H1 (cell line): Measurements from ENCODE around the gene EIPR1. TPM values are rescaled to one million over a fixed set of nuclear protein-coding genes. Genes with fewer than 3 reads are reported as not detected.

Experiments
- CTCF ChIA-PET: fragments of 300-600 bp; sonication (Branson Sonifier 250); formaldehyde crosslinking; loops from one replicate; lab custom pipeline; 2021; ENCODE audit not compliant: partially characterized antibody; lab: Charles Lee
- POLR2A ChIA-PET: fragments of 300-600 bp; sonication (Branson Sonifier 250); formaldehyde crosslinking; loops from one replicate; lab custom pipeline; 2021; ENCODE audit warnings: inconsistent platforms; ENCODE audit not compliant: partially characterized antibody; lab: Charles Lee
- DNase-seq, 2 experiments: peaks; one replicate each; pipeline versions ENCODE4 v3.0.0 to v3.0.0-alpha.2; 2010 to 2022; ENCODE audit warnings: low spot score in 2 of 2, low read depth in 1 of 2, mixed read lengths in 1 of 2
- FAIRE-seq: peaks from 2 replicates; lab custom pipeline; 2011; peaks lifted over from hg19 to GRCh38; lab: Jason Lieb, UNC
- H2AFZ ChIP-seq: 2 replicates; pipeline ENCODE4 v1.8.1; 2012; ENCODE audit warnings: low read length, inconsistent platforms
- H2AK5ac ChIP-seq: 2 replicates; pipeline ENCODE4 v1.6.1; 2013; ENCODE audit warnings: low read depth, low read length
- H2BK120ac ChIP-seq: replicated peaks from 2 replicates; pipeline ENCODE3; 2013; ENCODE audit warnings: low read depth, low read length, inconsistent platforms
- H2BK12ac ChIP-seq: 2 replicates; pipeline ENCODE4 v1.6.1; 2013; ENCODE audit warnings: low read depth, low read length
- H2BK15ac ChIP-seq: 2 replicates; pipeline ENCODE4 v1.6.1; 2013; ENCODE audit warnings: low read length
- H2BK20ac ChIP-seq: 2 replicates; pipeline ENCODE4 v1.6.1; 2013; ENCODE audit warnings: low read length
- H2BK5ac ChIP-seq: 2 replicates; pipeline ENCODE4 v1.6.1; 2013; ENCODE audit warnings: low read depth, low read length
- H3K14ac ChIP-seq: 2 replicates; pipeline ENCODE4 v1.6.1; 2013; ENCODE audit warnings: inconsistent platforms; ENCODE audit not compliant: insufficient read length
- H3K18ac ChIP-seq: 2 replicates; pipeline ENCODE4 v1.6.1; 2013; ENCODE audit warnings: low read length; ENCODE audit errors: extremely low read depth
- H3K23ac ChIP-seq: 2 replicates; pipeline ENCODE4 v1.6.1; 2013; ENCODE audit warnings: inconsistent platforms; ENCODE audit not compliant: insufficient read length
- H3K23me2 ChIP-seq: 2 replicates; pipeline ENCODE4 v1.6.1; 2013; ENCODE audit warnings: low read depth, low read length
- H3K27ac ChIP-seq: 2 replicates; pipeline ENCODE4 v1.6.1; 2011; ENCODE audit warnings: low read depth, low read length, inconsistent platforms
- H3K27me3 ChIP-seq, 4 experiments: replicated peaks in 1 of 4; 1 replicate in 1 of 4; 2 replicates in 3 of 4; pipeline versions ENCODE4 v1.6.1 to v1.8.1; 2011 to 2013; ENCODE audit warnings: low read length in 3 of 4, mild to moderate bottlenecking in 3 of 4, inconsistent platforms in 2 of 4, mixed read lengths in 2 of 4, moderate library complexity in 1 of 4; ENCODE audit not compliant: control insufficient read depth in 3 of 4, insufficient read depth in 3 of 4; ENCODE audit errors: extremely low read depth in 1 of 4
- H3K36me3 ChIP-seq, 4 experiments: 2 replicates each; pipeline versions ENCODE4 v1.6.1 to v1.8.1; 2011 to 2013; ENCODE audit warnings: mild to moderate bottlenecking in 4 of 4, low read length in 3 of 4, moderate library complexity in 2 of 4, control low read depth in 1 of 4, inconsistent platforms in 1 of 4; ENCODE audit not compliant: insufficient read depth in 4 of 4, control insufficient read depth in 2 of 4
- H3K4ac ChIP-seq: replicated peaks from 2 replicates; pipeline ENCODE3; 2013; ENCODE audit warnings: low read length, low read depth, mixed read lengths, inconsistent platforms; ENCODE audit not compliant: insufficient read length
- H3K4me1 ChIP-seq, 4 experiments: replicated peaks in 1 of 4; 1 replicate in 1 of 4; 2 replicates in 3 of 4; pipeline versions ENCODE4 v1.6.1 to v1.8.1; 2011 to 2013; ENCODE audit warnings: low read length in 3 of 4, inconsistent platforms in 2 of 4, mixed read lengths in 1 of 4; ENCODE audit not compliant: insufficient read depth in 4 of 4, control insufficient read depth in 3 of 4
- H3K4me2 ChIP-seq, 2 experiments: 2 replicates each; pipeline versions ENCODE4 v1.6.1 to v1.8.1; 2011 to 2013; ENCODE audit warnings: low read depth in 2 of 2, low read length in 2 of 2, control low read depth in 1 of 2, inconsistent platforms in 1 of 2, mild to moderate bottlenecking in 1 of 2; ENCODE audit not compliant: insufficient read depth in 1 of 2
- H3K4me3 ChIP-seq, 4 experiments: fragments of 200-600, 300-600 bp in 1 of 4; sonication (generic), shearing (Covaris generic), sonication (Bioruptor Twin) in 1 of 4; 2 replicates each; pipeline versions ENCODE4 v1.5.1 to v1.8.1; 2011 to 2016; ENCODE audit warnings: low read length in 4 of 4, low read depth in 3 of 4, control low read depth in 2 of 4, inconsistent platforms in 2 of 4, mild to moderate bottlenecking in 2 of 4, mixed read lengths in 1 of 4, moderate library complexity in 1 of 4; ENCODE audit not compliant: insufficient read depth in 2 of 4; ENCODE audit errors: extremely low read depth in 1 of 4
- H3K56ac ChIP-seq: replicated peaks from 2 replicates; pipeline ENCODE3; 2013; ENCODE audit warnings: low read depth, mild to moderate bottlenecking, mixed read lengths, low read length, inconsistent platforms; ENCODE audit not compliant: insufficient read length
- H3K79me1 ChIP-seq: 2 replicates; pipeline ENCODE4 v1.6.1; 2013; ENCODE audit warnings: low read depth, low read length, control low read depth
- H3K79me2 ChIP-seq, 2 experiments: 2 replicates each; pipeline versions ENCODE4 v1.6.1 to v1.8.1; 2012 to 2013; ENCODE audit warnings: low read length in 2 of 2, mild to moderate bottlenecking in 2 of 2, inconsistent platforms in 1 of 2; ENCODE audit not compliant: insufficient read depth in 2 of 2, control insufficient read depth in 1 of 2
- H3K9ac ChIP-seq, 4 experiments: replicated peaks in 1 of 4; 1 replicate in 1 of 4; 2 replicates in 3 of 4; pipeline versions ENCODE4 v1.6.1 to v1.8.1; 2011 to 2013; ENCODE audit warnings: low read depth in 3 of 4, low read length in 3 of 4, control low read depth in 2 of 4, mild to moderate bottlenecking in 2 of 4, moderate library complexity in 2 of 4, inconsistent platforms in 1 of 4; ENCODE audit errors: extremely low read depth in 1 of 4
- H3K9me3 ChIP-seq, 2 experiments: 2 replicates each; pipeline versions ENCODE4 v1.6.1 to v1.8.1; 2012 to 2013; ENCODE audit warnings: mild to moderate bottlenecking in 2 of 2, moderate library complexity in 2 of 2, control low read depth in 1 of 2, inconsistent platforms in 1 of 2, low read depth in 1 of 2, low read length in 1 of 2, mixed read lengths in 1 of 2; ENCODE audit not compliant: insufficient read depth in 2 of 2
- H4K20me1 ChIP-seq, 2 experiments: replicated peaks in 1 of 2; 2 replicates each; pipeline versions ENCODE3 to v1.8.1; 2011 to 2013; ENCODE audit warnings: inconsistent platforms in 2 of 2, low read length in 2 of 2, mild to moderate bottlenecking in 1 of 2; ENCODE audit not compliant: insufficient read depth in 2 of 2, control insufficient read depth in 1 of 2
- H4K5ac ChIP-seq: 2 replicates; pipeline ENCODE4 v1.6.1; 2013; ENCODE audit warnings: low read length, low read depth, mixed read lengths, inconsistent platforms; ENCODE audit not compliant: insufficient read length
- H4K8ac ChIP-seq: 2 replicates; pipeline ENCODE4 v1.8.0; 2013; ENCODE audit warnings: mild to moderate bottlenecking, moderate library complexity, low read length, inconsistent platforms; ENCODE audit not compliant: insufficient read depth; ENCODE audit errors: extremely low read depth
- H4K91ac ChIP-seq: replicated peaks from 2 replicates; pipeline ENCODE3; 2013; ENCODE audit warnings: low read length, mixed read lengths, inconsistent platforms; ENCODE audit not compliant: insufficient read length
- ASH2L ChIP-seq: fragments of 200-600, 300-600 bp; sonication (generic); IDR thresholded peaks from one replicate; pipeline ENCODE4 v1.7.1; 2017; ENCODE audit warnings: low read length
- CBX8 ChIP-seq: fragments of 300-800, 300-1000 bp; sonication (generic); IDR thresholded peaks from 2 replicates; pipeline ENCODE4 v1.7.1; 2016; ENCODE audit warnings: low read depth, low read length, borderline replicate concordance
- HDAC6 ChIP-seq: IDR thresholded peaks from one replicate; pipeline ENCODE4 v1.7.1; 2012; ENCODE audit warnings: low read depth, mild to moderate bottlenecking, inconsistent platforms, low read length, moderate library complexity
- NANOG ChIP-seq: IDR thresholded peaks from 2 replicates; pipeline ENCODE4 v1.6.1; 2011; ENCODE audit warnings: low read length, low read depth, mild to moderate bottlenecking, inconsistent platforms; ENCODE audit not compliant: insufficient read depth, poor library complexity, severe bottlenecking
- RAD21 ChIP-seq, 2 experiments: IDR thresholded peaks in 1 of 2; conservative IDR thresholded peaks in 1 of 2; 2 replicates each; pipeline ENCODE4 v1.6.1; 2011; ENCODE audit warnings: low read depth in 2 of 2, low read length in 2 of 2, improper control_type of control experiment in 1 of 2, inconsistent platforms in 1 of 2, mild to moderate bottlenecking in 1 of 2, moderate library complexity in 1 of 2
- TBP ChIP-seq: IDR thresholded peaks from 2 replicates; pipeline ENCODE4 v1.6.1; 2011; ENCODE audit warnings: low read depth, low read length, improper control_type of control experiment
- WGBS, 2 experiments: shearing (Covaris generic) in 1 of 2; methylation state at CpG; one replicate each; pipeline versions ENCODE4 v1.1.6 to v1.1.7; 2013 to 2015; ENCODE audit warnings: low lambda C conversion rate in 2 of 2, mixed read lengths in 2 of 2, inconsistent platforms in 1 of 2, low coverage in 1 of 2, missing lambda C conversion rate in 1 of 2; ENCODE audit not compliant: insufficient replicate concordance in 2 of 2, insufficient coverage in 1 of 2, insufficient read length in 1 of 2; ENCODE audit errors: extremely low coverage in 1 of 2, missing lambda C conversion rate in 1 of 2; 5-methylcytosine and 5-hydroxymethylcytosine counted together
- polyA plus RNA-seq, 7 experiments: library from polyadenylated mRNA; depleted of rRNA in 3 of 7; stranded (reverse) in 5 of 7; unstranded in 2 of 7; fragments of >200 nt in 5 of 7; fragments of 200-250 nt in 2 of 7; gene quantifications; 1 replicate in 5 of 7; 2 replicates in 1 of 7; 4 replicates in 1 of 7; pipeline versions ENCODE4 v1.2.1 to v1.2.3, GENCODE V29; 2011 to 2013; ENCODE audit warnings: missing spikeins in 2 of 7, mixed read lengths in 2 of 7
- total RNA-seq: library from RNA; stranded (reverse); fragmentation: NEBNext Ultra II Directional; extraction: Animal tissue kit (Norgen Biotek cat#: 25700); gene quantifications from 2 replicates; pipeline ENCODE4 v1.2.1, GENCODE V29; 2021
- TF ChIP-seq, protein P1 (sequence below), 3 experiments: IDR thresholded peaks; 1 replicate in 2 of 3; 2 replicates in 1 of 3; pipeline versions ENCODE4 v1.5.1 to v1.6.1; 2011; ENCODE audit warnings: low read length in 3 of 3, mild to moderate bottlenecking in 3 of 3, inconsistent platforms in 2 of 3, low read depth in 1 of 3, moderate library complexity in 1 of 3; ENCODE audit not compliant: insufficient read depth in 1 of 3; ENCODE audit errors: control extremely low read depth in 1 of 3
- TF ChIP-seq, protein P2 (sequence below): IDR thresholded peaks from 2 replicates; pipeline ENCODE4 v1.6.1; 2012; ENCODE audit warnings: inconsistent platforms

Gene EIPR1
- total and polyA plus RNA-seq, 2 of the 8 experiments (the other 6 are each of a cell fraction or from before 2014, with no cell fraction given) = 26.3 to 56.4 TPM

DNA sequence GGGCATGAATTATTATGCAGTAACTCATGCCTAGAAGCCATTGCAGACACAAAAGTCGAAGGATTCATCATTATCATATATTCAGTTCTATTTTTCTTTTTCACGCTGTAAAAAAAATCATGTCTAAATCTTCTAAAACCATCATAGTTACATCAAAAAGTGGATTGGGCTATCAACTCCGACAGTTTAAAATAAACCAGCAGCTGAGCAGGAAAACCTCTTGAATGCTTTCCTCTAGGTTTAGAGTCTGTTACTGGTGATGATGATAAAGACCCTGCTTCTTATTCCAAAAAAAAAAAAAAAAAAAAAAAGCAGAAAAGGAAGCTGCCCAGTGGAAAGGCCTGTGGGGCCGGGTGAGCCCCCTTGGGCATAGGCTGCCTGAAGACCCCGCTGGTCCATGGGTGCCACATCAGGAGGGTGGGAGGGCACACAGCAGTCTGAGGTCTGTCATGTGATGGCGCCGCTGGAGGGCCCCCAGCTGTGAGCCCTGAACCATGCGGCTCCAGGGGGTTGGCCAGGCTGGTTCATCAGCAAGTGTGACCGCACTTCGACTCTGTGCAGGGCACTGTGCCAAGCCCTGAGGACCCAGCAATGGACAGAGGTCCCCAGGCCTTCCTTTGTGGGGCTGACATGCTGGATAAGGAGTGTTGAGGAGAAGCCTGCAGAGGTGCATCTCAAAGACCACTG, 199.6 kb downstream of the EIPR1 start:
- no peaks in the 10 kb centered on the region; a peak in 1 of 7 replicates for H3K4me1 ChIP-seq
- no peak overlapping the region for H2AFZ ChIP-seq
- H4K5ac ChIP-seq = no peak overlapping the region
- H3K23me2 ChIP-seq = peaks cover 5% of the 10 kb centered on the region; the same call in 1 of the 2 replicates
- no peak overlapping the region for H2BK5ac ChIP-seq
- H3K4ac ChIP-seq = no peak overlapping the region
- 96% methylated on average over 9 of the region's 10 CpGs; no CpG with 5 or more reads in 1 of the 2 experiments for WGBS, 2 experiments
- ChIA-PET CTCF (interaction anchor here (0.7 to 3.4 kb wide), 10 partner anchors 9 to 416 kb away, joined by 3 to 32 read pairs (median 4); partner anchors contain the start of gene COLEC11), POLR2A (interaction anchor here (0.7 kb wide), 1 partner anchor 22 kb away, joined by 3 read pairs; no protein-coding TSS in a partner anchor)
- H2BK12ac ChIP-seq = no peak overlapping the region
- no peaks in the 10 kb centered on the region for H3K36me3 ChIP-seq
- H3K27ac ChIP-seq = no peak overlapping the region
- H3K79me2 ChIP-seq = no peaks in the 10 kb centered on the region
- no peak overlapping the region for H3K23ac ChIP-seq
- 0 out of 2 replicates have a peak overlapping the region, but pooled peaks have one; percentile 35 for H4K8ac ChIP-seq
- no peaks in the 10 kb centered on the region for H3K9me3 ChIP-seq
- H3K9ac ChIP-seq = no peak overlapping the region
- H3K18ac ChIP-seq = no peak overlapping the region
- no peaks in the 10 kb centered on the region for H3K27me3 ChIP-seq
- H3K14ac ChIP-seq = no peak overlapping the region
- no peak overlapping the region for H2AK5ac ChIP-seq
- DNase-seq (no peak), FAIRE-seq (no peak)
- H2BK20ac ChIP-seq = no peak overlapping the region
- H4K91ac ChIP-seq = no peak overlapping the region
- H4K20me1 ChIP-seq = peaks cover 0 to 4% of the 10 kb centered on the region in 2 experiments
- H2BK120ac ChIP-seq = no peak overlapping the region
- H2BK15ac ChIP-seq = no peak overlapping the region
- no peak overlapping the region for H3K4me3 ChIP-seq
- H3K79me1 ChIP-seq = peaks cover 3% of the 10 kb centered on the region; the same call in 1 of the 2 replicates
- no peak overlapping the region for H3K56ac ChIP-seq
- no peak overlapping the region for H3K4me2 ChIP-seq
- no peak for TF ChIP-seq RAD21 (IDR thresholded peaks at IDR 0.05 in 1 of 2, conservative IDR thresholded peaks at IDR 0.05 in 1 of 2; ENCODE audit: low read depth in 2 of 2, low read length in 2 of 2)
- no peak for TF ChIP-seq TBP
- TF ChIP-seq ASH2L = no peak
- TF ChIP-seq HDAC6 = no peak
- TF ChIP-seq, protein P1, sequence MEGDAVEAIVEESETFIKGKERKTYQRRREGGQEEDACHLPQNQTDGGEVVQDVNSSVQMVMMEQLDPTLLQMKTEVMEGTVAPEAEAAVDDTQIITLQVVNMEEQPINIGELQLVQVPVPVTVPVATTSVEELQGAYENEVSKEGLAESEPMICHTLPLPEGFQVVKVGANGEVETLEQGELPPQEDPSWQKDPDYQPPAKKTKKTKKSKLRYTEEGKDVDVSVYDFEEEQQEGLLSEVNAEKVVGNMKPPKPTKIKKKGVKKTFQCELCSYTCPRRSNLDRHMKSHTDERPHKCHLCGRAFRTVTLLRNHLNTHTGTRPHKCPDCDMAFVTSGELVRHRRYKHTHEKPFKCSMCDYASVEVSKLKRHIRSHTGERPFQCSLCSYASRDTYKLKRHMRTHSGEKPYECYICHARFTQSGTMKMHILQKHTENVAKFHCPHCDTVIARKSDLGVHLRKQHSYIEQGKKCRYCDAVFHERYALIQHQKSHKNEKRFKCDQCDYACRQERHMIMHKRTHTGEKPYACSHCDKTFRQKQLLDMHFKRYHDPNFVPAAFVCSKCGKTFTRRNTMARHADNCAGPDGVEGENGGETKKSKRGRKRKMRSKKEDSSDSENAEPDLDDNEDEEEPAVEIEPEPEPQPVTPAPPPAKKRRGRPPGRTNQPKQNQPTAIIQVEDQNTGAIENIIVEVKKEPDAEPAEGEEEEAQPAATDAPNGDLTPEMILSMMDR (IDR thresholded peaks at IDR 0.05; ENCODE audit: control extremely low read depth in 1 of 3, insufficient read depth in 1 of 3, low read depth in 1 of 3, low read length in 3 of 3) = no peak
- no peak for TF ChIP-seq CBX8
- TF ChIP-seq, protein P2, sequence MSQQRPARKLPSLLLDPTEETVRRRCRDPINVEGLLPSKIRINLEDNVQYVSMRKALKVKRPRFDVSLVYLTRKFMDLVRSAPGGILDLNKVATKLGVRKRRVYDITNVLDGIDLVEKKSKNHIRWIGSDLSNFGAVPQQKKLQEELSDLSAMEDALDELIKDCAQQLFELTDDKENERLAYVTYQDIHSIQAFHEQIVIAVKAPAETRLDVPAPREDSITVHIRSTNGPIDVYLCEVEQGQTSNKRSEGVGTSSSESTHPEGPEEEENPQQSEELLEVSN = no peak
- TF ChIP-seq NANOG = no peak
